ENCODE data around the gene PTPRZ1. TPM values are rescaled to one million over a fixed set of nuclear protein-coding genes. Genes with fewer than 3 reads are reported as not detected.
A peak's percentile ranks its signal among the peaks of the same experiment; 100 is the strongest.

Gene PTPRZ1
- total and polyA plus RNA-seq, 2 of the 8 experiments (the other 6 are each of a cell fraction or from before 2014, with no cell fraction given), result 112 to 135 TPM

- Histone ChIP-seq H3K4me1 (replicated peaks in 1 of 4; ENCODE audit: control insufficient read depth in 3 of 4, insufficient read depth in 4 of 4, low read length in 3 of 4) (no peaks in the 10 kb centered on the region), H2BK12ac (ENCODE audit: low read depth, low read length) (no peak overlapping the region), H3K14ac (ENCODE audit: insufficient read length) (no peak overlapping the region), H2BK20ac (ENCODE audit: low read length) (no peak overlapping the region), H3K4me3 (ENCODE audit: extremely low read depth in 1 of 4, insufficient read depth in 2 of 4, low read depth in 3 of 4, low read length in 4 of 4) (no peak overlapping the region), H2BK120ac (replicated peaks; ENCODE audit: low read depth, low read length) (no peak overlapping the region), H2BK5ac (ENCODE audit: low read depth, low read length) (no peak overlapping the region), H3K79me1 (ENCODE audit: low read depth, low read length) (no peaks in the 10 kb centered on the region), H3K18ac (ENCODE audit: extremely low read depth, low read length) (no peak overlapping the region), H2BK15ac (ENCODE audit: low read length) (no peak overlapping the region), H3K79me2 (ENCODE audit: control insufficient read depth in 1 of 2, insufficient read depth in 2 of 2, low read length in 2 of 2) (no peaks in the 10 kb centered on the region), H3K9me3 (ENCODE audit: insufficient read depth in 2 of 2, low read depth in 1 of 2, low read length in 1 of 2) (no peaks in the 10 kb centered on the region), H3K56ac (replicated peaks; ENCODE audit: insufficient read length, low read depth, low read length) (no peak overlapping the region), H4K5ac (ENCODE audit: insufficient read length, low read depth, low read length) (no peak overlapping the region), H3K27me3 (replicated peaks in 1 of 4; ENCODE audit: control insufficient read depth in 3 of 4, extremely low read depth in 1 of 4, insufficient read depth in 3 of 4, low read length in 3 of 4) (no peaks in the 10 kb centered on the region), H2AFZ (ENCODE audit: low read length) (no peak overlapping the region), H2AK5ac (ENCODE audit: low read depth, low read length) (no peak overlapping the region), H3K23me2 (ENCODE audit: low read depth, low read length) (no peaks in the 10 kb centered on the region), H3K23ac (ENCODE audit: insufficient read length) (no peak overlapping the region), H3K4me2 (ENCODE audit: insufficient read depth in 1 of 2, low read depth in 2 of 2, low read length in 2 of 2) (no peak overlapping the region), H3K36me3 (ENCODE audit: control insufficient read depth in 2 of 4, insufficient read depth in 4 of 4, low read length in 3 of 4) (peaks cover 25 to 91% (median 58%) of the 10 kb centered on the region in 4 experiments), H3K4ac (replicated peaks; ENCODE audit: insufficient read length, low read depth, low read length) (no peak overlapping the region), H4K91ac (replicated peaks; ENCODE audit: insufficient read length, low read length) (no peak overlapping the region), H4K8ac (ENCODE audit: extremely low read depth, insufficient read depth, low read length) (no peak overlapping the region), H4K20me1 (replicated peaks in 1 of 2; ENCODE audit: control insufficient read depth in 1 of 2, insufficient read depth in 2 of 2, low read length in 2 of 2) (no peaks in the 10 kb centered on the region), H3K9ac (replicated peaks in 1 of 4; ENCODE audit: extremely low read depth in 1 of 4, low read depth in 3 of 4, low read length in 3 of 4) (no peak overlapping the region), H3K27ac (ENCODE audit: low read depth, low read length) (no peak overlapping the region)
- DNase-seq (ENCODE audit: low read depth in 1 of 2, low spot score in 2 of 2) (no peak), FAIRE-seq (peak; percentile 28)
- ChIA-PET POLR2A (ENCODE audit: partially characterized antibody) (no interaction called here), CTCF (ENCODE audit: partially characterized antibody) (no interaction called here)
- TF ChIP-seq CBX5 (IDR thresholded peaks at IDR 0.05; ENCODE audit: low read depth, low read length), result no peak
- TF ChIP-seq EP300 (IDR thresholded peaks at IDR 0.05; ENCODE audit: borderline replicate concordance in 1 of 2, low read depth in 2 of 2, low read length in 2 of 2), result no peak
- TF ChIP-seq RAD21 (IDR thresholded peaks at IDR 0.05 in 1 of 2, conservative IDR thresholded peaks at IDR 0.05 in 1 of 2; ENCODE audit: low read depth in 2 of 2, low read length in 2 of 2), result no peak
- no peak for TF ChIP-seq CTBP2 (IDR thresholded peaks at IDR 0.05; ENCODE audit: borderline replicate concordance, insufficient read depth, insufficient read length, low read length)
- 92% methylated on average over 3 of the region's 3 CpGs; no CpG with 5 or more reads in 1 of the 2 experiments for WGBS, 2 experiments (ENCODE audit: extremely low coverage in 1 of 2, insufficient coverage in 1 of 2, insufficient read length in 1 of 2, insufficient replicate concordance in 2 of 2, low coverage in 1 of 2, low lambda C conversion rate in 2 of 2, missing lambda C conversion rate in 1 of 2)
Observed at GRCh38 chr7:122040147-122040546, 167.2 kb downstream of the PTPRZ1 start.

Data from H1 (cell line).